Islet precursor cell (in vitro differentiated cells): Measurements from ENCODE around the gene WDR46.
"Not testable (repeated sequence)": the region's sequence is repeated elsewhere in the genome, so short reads cannot be mapped to it uniquely, and the experiment has no call there.

Source experiments
- DNase-seq: peaks from one replicate; pipeline ENCODE4 v3.0.0-alpha.2; 2018

Gene WDR46

DNA sequence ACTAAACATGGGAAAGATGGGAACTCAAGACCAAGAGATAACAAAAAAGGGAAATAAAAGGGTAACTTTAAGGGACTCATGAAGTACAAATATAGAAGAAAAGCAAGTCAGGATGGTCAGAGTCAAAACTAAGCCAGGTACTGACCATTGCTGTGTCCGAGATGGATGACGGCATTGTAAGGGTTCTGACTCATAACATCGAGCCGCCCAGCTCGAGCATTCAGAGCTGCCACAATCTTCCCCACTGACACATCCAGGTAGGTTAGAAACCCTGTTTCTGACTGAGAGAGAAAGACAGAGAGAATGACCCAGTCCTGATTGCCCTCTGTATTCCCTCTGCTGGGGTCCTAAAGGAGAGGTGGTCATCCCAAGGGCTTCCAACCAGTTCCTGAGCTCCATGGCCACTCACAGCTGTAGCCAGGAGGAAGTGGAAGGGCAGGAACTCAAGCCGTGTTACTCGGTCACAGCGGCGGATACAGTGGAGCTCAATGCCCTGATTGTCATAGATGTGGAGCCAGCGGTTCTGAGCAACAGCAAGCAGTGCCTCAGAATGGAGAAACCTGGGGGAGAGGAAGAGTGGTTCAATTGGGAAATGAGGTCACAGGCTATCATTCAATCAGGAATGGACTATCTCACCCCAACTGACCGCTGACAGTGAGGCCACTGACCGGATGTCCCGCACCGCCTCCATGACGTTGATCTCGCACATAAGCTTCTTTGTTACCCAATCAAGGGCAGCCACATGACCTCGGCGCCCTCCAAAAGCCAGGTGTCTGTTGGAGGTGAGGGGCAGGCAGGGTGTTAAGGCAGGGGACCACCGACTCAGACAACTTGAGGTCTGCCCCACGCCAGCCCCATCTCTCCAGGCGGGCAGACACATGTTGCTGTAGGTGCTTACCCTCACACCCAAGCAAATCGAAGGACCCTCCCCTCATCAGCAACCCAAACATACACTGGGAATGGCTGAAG lies 1.8 kb downstream of the WDR46 start:
- no peak for DNase-seq

DNA sequence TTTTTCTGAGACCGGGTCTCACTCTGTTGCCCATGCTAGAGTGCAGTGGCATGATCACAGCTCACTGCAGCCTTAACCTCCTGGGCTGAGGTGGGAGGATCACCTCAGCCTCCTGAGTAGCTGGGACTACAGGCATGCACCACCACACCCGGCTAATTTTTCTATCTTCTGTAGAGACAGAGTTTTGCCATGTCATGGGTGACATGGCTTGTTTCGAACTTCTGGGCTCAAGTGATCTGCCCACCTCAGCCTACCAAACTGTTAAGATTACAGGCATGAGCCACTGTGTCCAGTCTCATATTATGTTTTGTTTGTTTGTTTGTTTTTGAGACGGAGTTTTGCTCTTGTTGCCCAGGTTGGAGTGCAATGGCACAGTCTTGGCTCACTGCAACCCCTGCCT lies 3.8 kb downstream of the WDR46 start:
- DNase-seq: not testable (repeated sequence)

DNA sequence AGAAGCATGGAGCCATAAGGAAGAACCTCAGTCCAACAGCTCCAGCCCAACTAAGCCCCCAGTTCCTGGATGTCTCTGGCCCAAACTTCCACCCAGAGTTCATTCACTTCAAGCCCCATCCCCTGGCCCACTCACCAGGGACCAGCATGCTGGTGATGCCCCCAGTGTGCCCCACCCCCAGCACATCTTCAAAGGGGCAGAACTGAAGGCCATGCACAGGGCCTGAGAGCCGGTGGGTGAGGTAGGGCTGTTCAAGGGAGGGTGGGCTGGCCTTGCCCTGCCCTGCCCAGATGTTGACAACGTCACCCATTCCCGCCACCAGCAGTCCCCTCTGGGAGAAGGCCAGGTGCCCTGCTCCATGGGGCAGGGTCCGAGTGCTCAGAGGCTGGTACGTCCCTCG lies 8.5 kb downstream of the WDR46 start:
- no peak for DNase-seq

DNA sequence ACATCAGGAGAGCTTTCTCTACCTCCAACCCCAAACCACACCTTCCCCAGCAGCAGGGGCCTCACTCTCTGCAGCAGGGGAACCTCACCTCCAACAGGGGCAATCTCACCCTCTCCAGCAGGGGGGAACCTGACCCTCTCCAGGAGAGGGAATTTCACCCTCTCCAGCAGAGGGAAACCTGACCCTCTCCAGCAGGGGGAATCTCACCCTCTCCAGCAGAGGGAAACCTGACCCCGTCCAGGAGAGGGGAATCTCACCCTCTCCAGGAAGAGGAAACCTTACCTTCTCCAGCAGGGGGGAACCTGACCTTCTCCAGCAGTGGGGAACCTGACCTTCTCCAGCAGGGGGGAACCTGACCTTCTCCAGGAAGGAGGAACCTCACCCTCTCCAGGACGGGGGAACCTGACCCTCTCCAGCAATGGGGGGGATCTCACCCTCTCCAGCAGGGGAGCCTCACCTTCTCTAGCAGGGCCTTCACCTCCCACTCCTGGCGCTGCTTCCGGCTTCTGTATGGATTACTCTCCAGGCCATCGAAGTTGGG lies 9.0 kb downstream of the WDR46 start:
- peak; percentile 95 for DNase-seq

DNA sequence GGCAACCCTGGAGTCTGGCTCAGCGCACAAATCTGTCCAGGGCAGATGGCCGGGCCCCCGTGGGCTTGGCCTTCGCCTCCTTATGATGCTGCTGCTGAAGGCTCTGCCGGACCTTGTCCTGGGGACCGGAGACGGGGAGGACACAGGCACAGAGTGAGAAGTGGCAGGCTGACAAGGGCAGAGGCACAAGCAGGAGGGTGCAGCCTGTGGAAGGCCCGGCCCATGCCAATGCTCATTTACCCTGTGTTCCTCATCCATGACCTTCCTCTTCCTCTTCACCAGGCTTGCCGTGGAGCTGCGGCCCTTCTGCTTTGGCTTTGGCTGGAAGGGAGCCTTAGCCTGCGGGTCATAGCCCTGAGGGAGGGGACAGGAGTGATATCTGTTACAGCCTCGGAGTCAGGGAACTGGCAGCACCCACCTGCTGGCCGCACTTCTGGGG lies 9.8 kb downstream of the WDR46 start:
- no peak for DNase-seq

DNA sequence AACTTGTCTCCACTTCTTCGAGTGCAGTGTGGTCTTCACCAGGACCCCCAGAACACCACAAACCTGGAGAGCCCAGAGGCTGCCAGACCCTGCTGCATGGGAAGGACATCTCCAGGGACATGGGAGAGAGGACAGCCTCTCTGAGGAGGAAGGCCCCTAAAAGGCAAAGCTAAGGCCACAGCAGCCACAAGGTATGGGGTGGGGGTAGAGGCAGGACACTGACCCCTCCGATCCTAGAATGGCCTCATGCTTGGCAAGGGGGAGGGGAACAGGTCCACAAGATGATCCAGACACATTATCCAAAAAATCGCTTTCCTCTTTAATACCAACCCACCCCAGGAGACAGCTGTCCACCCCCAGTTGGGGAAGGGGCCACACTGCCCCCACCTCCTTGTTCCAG lies 10.2 kb downstream of the WDR46 start:
- no peak for DNase-seq

DNA sequence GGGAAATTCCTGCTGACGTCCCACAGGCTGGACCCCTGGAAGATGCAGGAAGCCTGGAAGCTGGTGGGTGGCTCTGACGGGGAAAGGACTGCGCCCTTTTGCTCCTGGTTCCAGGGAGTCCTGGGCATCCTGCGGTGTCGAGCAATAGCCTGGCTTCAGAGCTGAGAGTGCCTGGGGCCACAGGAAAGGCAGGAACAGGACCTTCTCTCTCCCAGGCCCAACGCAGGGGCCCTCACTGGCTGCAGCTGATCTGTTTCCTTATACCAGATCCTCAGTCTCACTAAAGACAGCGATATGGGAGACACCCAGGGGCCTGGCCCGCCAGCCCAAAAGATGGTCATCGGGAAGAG lies 10.7 kb downstream of the WDR46 start:
- no peak for DNase-seq

DNA sequence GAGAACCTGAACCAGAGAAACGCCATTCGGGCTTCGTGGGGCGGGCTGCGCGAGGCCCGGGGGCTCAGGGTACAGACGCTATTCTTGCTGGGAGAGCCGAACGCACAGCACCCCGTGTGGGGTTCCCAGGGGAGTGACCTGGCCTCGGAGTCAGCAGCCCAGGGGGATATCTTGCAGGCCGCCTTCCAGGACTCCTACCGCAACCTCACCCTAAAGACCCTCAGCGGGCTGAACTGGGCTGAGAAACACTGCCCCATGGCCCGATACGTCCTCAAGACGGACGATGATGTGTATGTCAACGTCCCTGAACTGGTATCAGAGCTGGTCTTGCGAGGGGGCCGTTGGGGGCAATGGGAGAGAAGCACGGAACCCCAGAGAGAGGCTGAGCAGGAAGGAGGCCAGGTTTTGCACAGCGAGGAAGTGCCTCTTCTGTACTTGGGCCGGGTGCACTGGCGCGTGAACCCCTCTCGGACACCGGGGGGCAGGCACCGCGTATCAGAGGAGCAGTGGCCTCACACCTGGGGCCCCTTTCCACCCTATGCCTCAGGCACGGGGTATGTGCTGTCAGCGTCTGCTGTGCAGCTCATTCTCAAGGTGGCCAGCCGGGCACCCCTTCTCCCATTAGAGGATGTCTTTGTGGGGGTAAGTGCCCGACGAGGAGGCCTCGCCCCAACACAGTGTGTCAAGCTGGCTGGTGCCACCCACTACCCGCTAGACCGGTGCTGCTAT lies 11.2 kb downstream of the WDR46 start:
- no peak for DNase-seq

DNA sequence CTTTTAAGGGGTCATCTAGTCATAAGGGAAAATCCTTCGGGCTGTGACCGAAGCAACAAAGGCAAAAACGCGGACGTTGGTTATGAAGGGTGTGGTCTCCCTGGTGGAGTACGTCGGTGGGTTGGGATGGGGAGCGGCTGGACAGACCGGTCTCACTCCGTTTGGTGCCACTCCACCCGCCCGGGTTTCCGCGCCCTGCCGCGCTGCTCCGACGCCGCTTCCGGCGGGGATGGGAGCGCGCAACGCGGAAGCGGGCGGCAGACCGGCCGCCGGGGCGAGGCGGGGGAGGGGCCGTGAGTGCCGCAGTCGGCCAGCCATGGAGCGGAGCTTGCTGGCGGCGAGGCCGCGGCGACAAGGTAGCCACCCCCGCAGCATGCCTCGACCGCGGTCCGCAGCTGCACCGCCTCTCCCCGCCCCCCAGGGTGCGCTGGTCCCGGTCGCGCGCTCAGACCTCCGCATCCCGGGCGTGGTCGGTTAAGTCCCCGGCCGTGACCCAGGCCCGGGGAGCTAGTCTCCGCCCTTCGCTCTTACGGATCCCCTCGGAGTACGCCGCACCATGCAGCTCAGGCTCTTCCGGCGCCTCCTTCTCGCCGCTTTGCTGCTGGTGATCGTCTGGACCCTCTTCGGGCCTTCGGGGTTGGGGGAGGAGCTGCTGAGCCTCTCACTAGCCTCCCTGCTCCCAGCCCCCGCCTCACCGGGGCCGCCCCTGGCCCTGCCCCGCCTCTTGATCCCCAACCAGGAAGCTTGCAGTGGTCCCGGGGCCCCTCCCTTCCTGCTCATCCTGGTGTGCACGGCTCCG lies 12.0 kb downstream of the WDR46 start, which contains the start of gene B3GALT4:
Gene B3GALT4 (plus strand): TSS at position 260 of the 799 bp plus-strand sequence. CDS start 297 bp downstream, at position 557.
- peak; percentile 94 for DNase-seq

DNA sequence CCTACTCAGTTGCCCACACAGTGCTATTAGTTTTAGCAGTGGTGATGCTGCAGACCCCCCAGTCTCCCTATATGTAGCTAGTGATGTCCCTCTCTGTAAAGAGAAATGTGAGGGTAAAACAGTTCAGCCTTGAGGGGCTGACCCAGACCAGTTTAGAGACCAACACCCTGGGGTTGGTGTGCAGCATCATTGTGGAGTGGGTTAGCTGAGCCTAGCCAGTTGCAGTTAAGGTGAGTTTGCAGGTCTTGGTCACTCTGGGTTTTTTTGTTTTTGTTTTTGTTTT lies 12.5 kb downstream of the WDR46 start:
- DNase-seq: no peak

DNA sequence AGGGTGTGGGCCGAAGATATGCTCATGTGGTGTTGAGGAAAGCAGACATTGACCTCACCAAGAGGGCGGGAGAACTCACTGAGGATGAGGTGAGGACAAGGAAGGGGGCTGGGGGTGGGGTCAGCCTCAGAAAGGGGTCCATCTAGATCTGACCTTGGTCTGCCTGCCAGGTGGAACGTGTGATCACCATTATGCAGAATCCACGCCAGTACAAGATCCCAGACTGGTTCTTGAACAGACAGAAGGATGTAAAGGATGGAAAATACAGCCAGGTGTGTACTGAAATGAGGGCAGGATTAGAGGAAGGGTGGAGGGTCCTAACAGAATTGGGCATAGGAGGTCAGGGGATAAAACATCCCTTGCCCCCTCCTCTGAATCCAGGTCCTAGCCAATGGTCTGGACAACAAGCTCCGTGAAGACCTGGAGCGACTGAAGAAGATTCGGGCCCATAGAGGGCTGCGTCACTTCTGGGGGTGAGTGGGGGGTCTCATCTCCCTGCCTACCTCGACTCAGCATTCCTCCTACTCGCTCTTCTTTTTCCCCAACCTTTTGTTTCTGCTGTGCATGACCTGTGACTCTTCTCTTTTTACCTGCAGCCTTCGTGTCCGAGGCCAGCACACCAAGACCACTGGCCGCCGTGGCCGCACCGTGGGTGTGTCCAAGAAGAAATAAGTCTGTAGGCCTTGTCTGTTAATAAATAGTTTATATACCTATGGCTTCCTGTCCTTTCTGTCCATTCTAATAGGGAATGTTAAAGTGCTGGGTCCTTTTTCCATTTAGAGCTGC lies 13.1 kb downstream of the WDR46 start:
- not testable (repeated sequence) for DNase-seq

DNA sequence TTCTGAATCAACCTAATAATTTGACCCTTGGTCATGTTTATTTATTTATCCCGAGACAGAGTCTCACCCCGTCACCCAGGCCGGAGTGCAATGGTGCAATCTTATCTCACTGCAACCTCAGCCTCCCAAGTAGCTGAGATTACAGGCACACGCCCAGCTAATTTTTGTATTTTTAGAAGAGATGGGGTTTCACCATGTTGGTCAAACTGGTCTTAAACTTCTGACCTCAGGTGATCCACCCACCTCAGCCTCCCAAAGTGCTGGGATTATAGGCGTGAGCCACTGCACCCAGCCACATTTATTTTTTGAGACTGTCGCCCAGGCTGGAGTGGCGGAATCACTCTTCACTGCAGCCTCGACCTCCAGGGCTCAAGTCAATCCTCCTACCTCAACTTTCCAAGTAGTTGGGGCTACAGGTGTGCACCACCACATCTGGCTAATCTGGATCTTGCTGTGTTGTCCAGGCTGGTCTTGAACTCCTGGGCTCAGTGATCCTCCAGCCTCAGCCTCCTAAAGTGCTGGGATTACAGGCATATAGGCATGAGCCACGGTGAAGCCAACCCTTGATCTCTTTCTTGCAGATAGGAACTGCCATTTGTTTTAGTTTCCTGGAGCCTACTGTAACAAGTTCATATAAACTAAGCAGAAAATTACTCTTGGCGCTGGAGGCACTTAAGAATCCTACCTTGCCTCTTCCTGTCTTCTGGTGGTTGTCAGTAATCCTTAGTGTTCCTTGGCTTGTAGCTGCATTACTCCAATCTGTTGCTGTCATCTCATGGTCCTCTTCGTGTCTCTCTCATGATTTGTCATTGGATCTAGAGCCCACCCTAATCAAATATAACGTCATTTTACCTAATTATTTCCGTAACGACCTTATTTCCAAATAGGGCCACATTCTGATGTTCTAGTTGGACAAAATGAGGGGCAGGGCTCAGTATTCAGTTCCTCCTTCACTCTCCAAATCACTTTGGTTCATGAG lies 14.8 kb downstream of the WDR46 start:
- no peak for DNase-seq

DNA sequence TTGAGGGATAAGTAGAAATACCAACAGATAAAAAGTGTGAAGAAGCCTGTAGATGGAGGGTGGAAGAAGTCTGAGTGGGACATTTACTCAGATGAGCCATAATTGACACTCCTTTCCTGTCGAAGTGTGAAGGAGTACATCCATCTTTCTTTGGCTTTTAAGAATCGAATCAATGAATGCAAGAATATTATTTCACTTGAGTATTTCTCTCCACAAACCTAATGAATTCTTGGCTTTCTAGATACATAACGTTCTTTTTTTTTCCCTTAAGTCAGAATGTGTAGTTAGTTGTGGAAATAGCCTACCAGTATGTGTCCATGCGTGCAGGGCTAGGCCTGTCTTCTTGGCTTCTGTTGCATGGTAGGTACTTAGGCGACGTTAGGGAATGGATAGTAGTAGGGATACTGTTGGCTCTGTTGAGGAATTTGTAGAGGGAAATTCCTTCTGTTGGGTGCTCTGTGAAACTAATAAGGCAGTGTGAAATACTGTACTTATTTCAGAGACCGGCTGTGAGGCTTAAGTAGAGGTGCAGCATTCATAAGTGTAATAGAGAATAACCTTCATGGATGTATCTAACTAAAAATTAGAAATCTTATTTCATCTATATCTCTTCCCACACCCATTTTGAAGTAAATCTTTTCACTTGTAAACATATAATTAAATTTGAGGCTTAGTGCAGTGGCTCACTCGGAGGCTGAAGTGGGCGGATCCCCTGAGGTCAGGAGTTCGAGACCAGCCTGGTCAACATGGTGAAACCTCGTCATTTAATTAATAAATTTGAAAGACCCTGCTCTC lies 15.7 kb downstream of the WDR46 start:
- no peak for DNase-seq

DNA sequence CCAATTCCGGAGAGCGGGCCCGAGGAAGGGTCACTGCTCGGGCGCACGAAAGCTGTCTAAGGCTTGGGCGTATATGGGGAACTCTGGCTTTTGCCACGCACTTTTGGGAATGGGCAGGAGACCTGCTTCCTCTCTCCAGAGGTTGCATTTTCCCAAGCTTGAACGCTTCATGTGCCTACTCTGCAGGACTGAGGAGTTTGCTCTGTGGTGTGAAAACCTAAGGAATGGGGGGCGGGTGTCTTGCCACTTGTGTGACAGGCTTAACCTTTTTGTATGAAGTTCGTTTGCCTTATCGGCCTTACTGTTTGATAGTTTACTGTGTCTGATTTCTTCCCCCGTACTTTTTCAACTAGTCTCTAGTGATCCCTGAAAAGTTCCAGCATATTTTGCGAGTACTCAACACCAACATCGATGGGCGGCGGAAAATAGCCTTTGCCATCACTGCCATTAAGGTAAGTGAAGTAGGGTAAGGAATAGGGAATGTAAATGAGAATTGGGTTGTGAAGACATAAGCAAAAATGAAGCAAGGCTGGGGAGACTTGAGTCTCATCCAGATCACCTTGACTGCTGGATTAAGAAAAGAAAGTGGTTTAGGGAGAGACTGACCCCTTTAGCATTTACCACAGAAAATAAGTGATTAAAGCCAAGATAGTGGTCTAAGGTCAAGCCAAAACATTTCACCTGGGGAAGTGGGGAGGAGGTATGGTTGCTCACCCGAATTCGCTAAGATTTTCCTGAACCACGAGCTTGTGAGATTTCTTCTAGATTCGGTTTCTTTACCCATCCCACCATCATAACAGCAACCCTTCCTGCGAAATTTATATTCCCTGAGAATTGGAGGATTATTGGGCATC lies 16.5 kb downstream of the WDR46 start:
- no peak for DNase-seq

DNA sequence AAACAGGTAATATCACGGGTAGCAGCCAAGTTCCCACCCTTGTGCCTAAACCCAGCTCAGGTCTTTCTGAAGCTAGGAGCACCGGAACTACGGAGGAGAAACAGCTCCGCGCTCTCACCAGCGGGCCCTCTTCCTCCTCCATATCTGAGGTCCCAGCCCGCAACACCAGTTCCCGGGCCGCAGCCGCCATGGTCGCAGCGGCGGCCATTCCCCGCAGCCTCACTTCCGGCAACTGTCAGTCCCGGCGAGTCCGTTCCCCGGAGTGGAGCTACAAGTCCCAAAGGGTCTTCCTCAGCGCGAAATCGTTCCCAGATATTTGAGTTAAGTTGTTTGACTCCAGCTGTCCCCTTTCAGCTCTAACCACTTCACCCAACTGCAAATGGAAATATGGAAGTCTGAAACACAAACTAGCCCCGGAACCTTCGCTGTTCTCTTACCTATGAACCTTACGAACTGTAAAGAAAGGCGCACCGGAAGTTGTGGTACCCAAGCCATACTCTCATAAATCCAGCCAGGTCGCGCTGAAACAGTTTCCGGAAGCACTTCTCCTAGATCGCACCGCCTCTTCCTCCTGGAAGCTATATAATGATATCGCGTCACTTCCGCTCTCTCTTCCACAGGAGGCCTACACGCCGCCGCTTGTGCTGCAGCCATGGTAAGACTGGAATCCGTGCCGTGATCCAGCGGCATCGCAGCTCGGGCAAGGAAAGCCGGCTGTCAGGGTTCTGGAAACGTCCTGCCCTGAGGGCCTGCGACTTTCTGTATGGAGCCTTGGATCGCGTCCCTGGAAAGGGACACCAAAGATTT lies 17.4 kb downstream of the WDR46 start, which contains the start of the genes RPS18 and VPS52:
Gene RPS18 (plus strand): TSS at position 608 of the 807 bp plus-strand sequence. CDS start 45 bp downstream, at position 653.
Gene VPS52 (minus strand): TSS at position 409 of the 807 bp plus-strand sequence. CDS start 201 bp downstream, at position 208.
- DNase-seq: peak; percentile 97

DNA sequence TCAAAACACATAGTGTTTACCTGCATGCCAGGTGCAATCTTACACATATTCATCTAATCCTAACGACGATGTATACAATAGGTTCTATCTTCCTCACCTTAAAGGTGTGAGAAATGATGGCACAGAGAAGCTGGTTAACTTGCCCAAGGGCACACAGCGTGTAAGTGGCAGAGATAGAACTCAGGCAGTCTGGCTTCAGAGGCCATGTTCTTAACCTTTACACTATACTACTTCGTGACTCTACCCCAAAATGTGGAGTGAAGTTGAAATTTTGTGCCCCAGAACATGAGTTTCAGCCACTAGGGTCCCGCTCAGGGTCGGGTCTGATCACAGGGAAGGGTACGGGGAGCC lies 17.9 kb downstream of the WDR46 start:
- DNase-seq: no peak

DNA sequence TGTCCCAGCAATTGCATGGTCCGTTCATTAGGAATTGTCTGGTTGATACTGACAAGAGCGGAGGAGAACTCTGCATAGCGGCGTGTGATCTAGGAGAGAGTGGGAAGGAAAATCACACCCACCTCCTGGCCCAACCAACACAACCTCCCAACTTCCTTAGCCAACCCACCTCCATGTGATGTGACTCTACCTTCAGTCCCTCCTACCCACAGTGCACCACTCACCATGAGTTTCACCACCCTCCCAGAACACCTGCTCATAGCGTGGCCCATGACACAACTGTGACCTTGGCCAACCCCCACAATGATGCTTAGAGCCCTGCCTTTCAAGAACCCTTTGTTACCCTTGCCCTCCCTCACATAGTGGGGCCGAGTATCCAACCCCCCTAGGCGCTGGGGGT lies 25.0 kb downstream of the WDR46 start:
- DNase-seq: no peak

DNA sequence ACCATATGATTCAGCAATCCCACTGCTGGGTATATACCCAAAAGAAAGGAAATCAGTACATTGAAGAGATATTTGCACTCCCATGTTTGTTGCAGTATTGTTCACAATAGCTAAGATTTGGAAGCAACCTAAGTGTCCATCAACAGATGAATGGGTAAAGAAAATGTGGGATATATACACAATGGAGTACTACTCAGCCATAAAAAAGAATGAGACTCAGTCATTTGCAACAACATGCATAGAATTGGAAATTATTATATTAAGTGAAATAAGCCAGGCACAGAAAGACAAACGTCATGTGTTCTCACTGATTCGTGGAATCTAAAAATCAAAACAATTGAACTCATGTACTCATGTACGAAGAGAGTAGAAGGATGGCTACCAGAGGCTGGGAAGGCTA lies 26.5 kb downstream of the WDR46 start:
- DNase-seq: not testable (repeated sequence)
